HG03520 (cell line): ENCODE data around the gene CT45A10.
"Not testable (repeated sequence)": the region's sequence is repeated elsewhere in the genome, so short reads cannot be mapped to it uniquely, and the experiment has no call there.

Experiments
- ATAC-seq: cut with Tn5 transposase; IDR thresholded peaks from one replicate; pipeline ENCODE4 v1.9.1; 2021; ENCODE audit warnings: mild to moderate bottlenecking, moderate library complexity; ENCODE audit not compliant: unreplicated experiment

CT45A10 gene

GRCh38 chrX:135893294-135893817 is at the start of gene CT45A10, which contains the start of gene SAGE1:
CT45A10 (minus strand) TSS chrX:135893444; CDS start chrX:135885344, 8,100 bp downstream.
SAGE1 (plus strand) TSS chrX:135893716; CDS start chrX:135896243, 2,527 bp downstream.
- no peak for ATAC-seq

- ATAC-seq = no peak
These were observed 38.6 kb upstream of the CT45A10 start for GRCh38 chrX:135931644-135932487.

- no peak for ATAC-seq
These were observed 34.7 kb upstream of the CT45A10 start for GRCh38 chrX:135927897-135928296.

- no peak for ATAC-seq
These were observed 30.1 kb upstream of the CT45A10 start for GRCh38 chrX:135923353-135923752.

GRCh38 chrX:135920516-135920915 is 27.3 kb upstream of the CT45A10 start:
- ATAC-seq = not testable (repeated sequence)

GRCh38 chrX:135914404-135914803 is 21.2 kb upstream of the CT45A10 start:
- ATAC-seq = no peak

GRCh38 chrX:135910251-135910650 is 17.0 kb upstream of the CT45A10 start:
- no peak for ATAC-seq

GRCh38 chrX:135892781-135893180 is 463 bp downstream of the CT45A10 start:
- ATAC-seq = no peak

- ATAC-seq = no peak
These were observed 3.1 kb downstream of the CT45A10 start for GRCh38 chrX:135890087-135890585.

GRCh38 chrX:135888976-135889375 is 4.3 kb downstream of the CT45A10 start:
- ATAC-seq = not testable (repeated sequence)

GRCh38 chrX:135888230-135888629 is 5.0 kb downstream of the CT45A10 start:
- not testable (repeated sequence) for ATAC-seq

- not testable (repeated sequence) for ATAC-seq
These were observed 10.5 kb downstream of the CT45A10 start for GRCh38 chrX:135882741-135883140.

GRCh38 chrX:135871712-135872111 is 21.5 kb downstream of the CT45A10 start, which contains the start of gene CT45A9:
CT45A9 (minus strand) TSS chrX:135871812; CDS start chrX:135868061, 3,751 bp downstream.
- ATAC-seq = not testable (repeated sequence)

- not testable (repeated sequence) for ATAC-seq
These were observed 38.8 kb downstream of the CT45A10 start, which contains the start of gene CT45A8 for GRCh38 chrX:135854438-135854837. CT45A8 (minus strand) TSS chrX:135854538; CDS start chrX:135850783, 3,755 bp downstream.

- not testable (repeated sequence) for ATAC-seq
These were observed 56.1 kb downstream of the CT45A10 start, which contains the start of gene CT45A7 for GRCh38 chrX:135837180-135837579. CT45A7 (minus strand) TSS chrX:135837280; CDS start chrX:135833533, 3,747 bp downstream.
